ENCODE measurements around the gene TPCN2.
"Not testable (repeated sequence)": the region's sequence is repeated elsewhere in the genome, so short reads cannot be mapped to it uniquely, and the experiment has no call there.

DNA sequence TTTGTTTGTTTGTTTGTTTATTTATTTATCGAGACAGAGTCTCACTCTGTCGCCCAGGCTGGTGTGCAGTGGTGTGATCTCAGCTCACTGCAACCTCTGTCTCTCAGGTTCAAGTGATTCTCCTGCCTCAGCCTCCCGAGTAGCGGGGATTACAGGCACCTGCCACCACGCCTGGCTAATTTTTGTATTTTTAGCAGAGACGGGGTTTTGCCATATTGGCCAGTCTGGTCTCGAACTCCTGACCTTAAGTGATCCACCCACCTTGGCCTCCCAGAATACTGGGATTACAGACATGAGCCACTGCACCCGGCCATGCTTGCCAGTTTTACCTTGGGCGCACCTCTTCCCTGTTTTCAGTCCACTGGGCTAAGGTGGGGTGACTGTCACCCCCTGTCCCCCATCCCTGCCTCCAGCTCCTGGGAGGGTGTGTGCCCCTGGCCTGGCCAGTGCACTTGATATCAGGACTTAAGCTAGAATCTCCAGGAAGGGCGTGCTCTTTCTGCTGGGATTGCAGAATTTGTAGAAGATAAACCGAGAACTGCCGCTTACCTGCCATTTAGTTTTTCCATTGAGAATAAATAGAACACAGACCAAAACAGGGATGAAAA, 48.9 kb upstream of the TPCN2 start:
- TF ChIP-seq SP1, RAD21 (IDR thresholded peaks at IDR 0.05): not testable (repeated sequence)
- TF ChIP-seq, protein P1, sequence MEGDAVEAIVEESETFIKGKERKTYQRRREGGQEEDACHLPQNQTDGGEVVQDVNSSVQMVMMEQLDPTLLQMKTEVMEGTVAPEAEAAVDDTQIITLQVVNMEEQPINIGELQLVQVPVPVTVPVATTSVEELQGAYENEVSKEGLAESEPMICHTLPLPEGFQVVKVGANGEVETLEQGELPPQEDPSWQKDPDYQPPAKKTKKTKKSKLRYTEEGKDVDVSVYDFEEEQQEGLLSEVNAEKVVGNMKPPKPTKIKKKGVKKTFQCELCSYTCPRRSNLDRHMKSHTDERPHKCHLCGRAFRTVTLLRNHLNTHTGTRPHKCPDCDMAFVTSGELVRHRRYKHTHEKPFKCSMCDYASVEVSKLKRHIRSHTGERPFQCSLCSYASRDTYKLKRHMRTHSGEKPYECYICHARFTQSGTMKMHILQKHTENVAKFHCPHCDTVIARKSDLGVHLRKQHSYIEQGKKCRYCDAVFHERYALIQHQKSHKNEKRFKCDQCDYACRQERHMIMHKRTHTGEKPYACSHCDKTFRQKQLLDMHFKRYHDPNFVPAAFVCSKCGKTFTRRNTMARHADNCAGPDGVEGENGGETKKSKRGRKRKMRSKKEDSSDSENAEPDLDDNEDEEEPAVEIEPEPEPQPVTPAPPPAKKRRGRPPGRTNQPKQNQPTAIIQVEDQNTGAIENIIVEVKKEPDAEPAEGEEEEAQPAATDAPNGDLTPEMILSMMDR (IDR thresholded peaks at IDR 0.05; ENCODE audit: low read depth, low read length, missing input control): not testable (repeated sequence)
- TF ChIP-seq, protein P2, sequence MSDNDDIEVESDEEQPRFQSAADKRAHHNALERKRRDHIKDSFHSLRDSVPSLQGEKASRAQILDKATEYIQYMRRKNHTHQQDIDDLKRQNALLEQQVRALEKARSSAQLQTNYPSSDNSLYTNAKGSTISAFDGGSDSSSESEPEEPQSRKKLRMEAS (IDR thresholded peaks at IDR 0.05): not testable (repeated sequence)
